Neuronal stem cell (in vitro differentiated cells): ENCODE data around the gene TYW1.
"Not testable (repeated sequence)": the region's sequence is repeated elsewhere in the genome, so short reads cannot be mapped to it uniquely, and the experiment has no call there.

Experiments
- DNase-seq: peaks from one replicate; pipeline ENCODE4 v3.0.0-alpha.2; 2013; ENCODE audit warnings: low spot score
- H2AFZ ChIP-seq: one replicate; pipeline ENCODE4 v1.6.1; 2013; ENCODE audit warnings: mild to moderate bottlenecking, low read length, inconsistent platforms
- H2AK5ac ChIP-seq: 2 replicates; pipeline ENCODE4 v1.6.1; 2013; ENCODE audit warnings: low read depth, mild to moderate bottlenecking, inconsistent platforms, low read length, moderate library complexity, mixed read lengths
- H2BK120ac ChIP-seq: 2 replicates; pipeline ENCODE4 v1.6.1; 2013; ENCODE audit warnings: low read depth, mild to moderate bottlenecking, inconsistent platforms, low read length, moderate library complexity, mixed read lengths
- H2BK12ac ChIP-seq: one replicate; pipeline ENCODE4 v1.6.1; 2013; ENCODE audit warnings: low read length, inconsistent platforms
- H2BK15ac ChIP-seq: 2 replicates; pipeline ENCODE4 v1.6.1; 2013; ENCODE audit warnings: mild to moderate bottlenecking, low read length, inconsistent platforms, mixed read lengths
- H2BK5ac ChIP-seq: one replicate; pipeline ENCODE4 v1.6.1; 2013; ENCODE audit warnings: inconsistent platforms, mild to moderate bottlenecking, low read length, moderate library complexity
- H3K14ac ChIP-seq: one replicate; pipeline ENCODE4 v1.6.1; 2013; ENCODE audit warnings: low read length, inconsistent platforms
- H3K18ac ChIP-seq: 2 replicates; pipeline ENCODE4 v1.6.1; 2013; ENCODE audit warnings: low read length, inconsistent platforms
- H3K23ac ChIP-seq: 2 replicates; pipeline ENCODE4 v1.6.1; 2013; ENCODE audit warnings: low read depth, mild to moderate bottlenecking, mixed read lengths, low read length, inconsistent platforms; ENCODE audit not compliant: poor library complexity
- H3K27ac ChIP-seq: replicated peaks from 3 replicates; pipeline ENCODE4 v1.5.1; 2013; ENCODE audit warnings: low read length, inconsistent platforms
- H3K27me3 ChIP-seq, 3 experiments: 2 replicates each; pipeline ENCODE4 v1.6.1; 2013; ENCODE audit warnings: low read length in 3 of 3, mild to moderate bottlenecking in 2 of 3, inconsistent platforms in 1 of 3, low read depth in 1 of 3, mixed read lengths in 1 of 3, moderate library complexity in 1 of 3; ENCODE audit not compliant: control insufficient read depth in 3 of 3, insufficient read depth in 3 of 3
- H3K36me3 ChIP-seq, 2 donors: replicated peaks in 1 of 2; 2 replicates each; pipeline ENCODE4 v1.6.1; 2013; ENCODE audit warnings: low read length in 2 of 2; ENCODE audit not compliant: control insufficient read depth in 2 of 2, insufficient read depth in 2 of 2
- H3K4ac ChIP-seq: 2 replicates; pipeline ENCODE4 v1.6.1; 2013; ENCODE audit warnings: inconsistent platforms, mild to moderate bottlenecking, low read length, moderate library complexity
- H3K4me1 ChIP-seq, 2 donors: 1 replicate in 1 of 2; 2 replicates in 1 of 2; pipeline ENCODE4 v1.6.1; 2013; ENCODE audit warnings: low read length in 2 of 2, low read depth in 1 of 2; ENCODE audit not compliant: control insufficient read depth in 2 of 2, insufficient read depth in 1 of 2
- H3K4me2 ChIP-seq: one replicate; pipeline ENCODE4 v1.6.1; 2013; ENCODE audit warnings: mild to moderate bottlenecking, low read length, inconsistent platforms; ENCODE audit not compliant: insufficient read depth, poor library complexity, severe bottlenecking
- H3K4me3 ChIP-seq, 2 donors: 2 replicates each; pipeline ENCODE4 v1.5.1; 2013; ENCODE audit warnings: low read length in 2 of 2, mild to moderate bottlenecking in 2 of 2, inconsistent platforms in 1 of 2, moderate library complexity in 1 of 2
- H3K79me1 ChIP-seq: one replicate; pipeline ENCODE4 v1.6.1; 2013; ENCODE audit warnings: low read depth, mild to moderate bottlenecking, inconsistent platforms, low read length, moderate library complexity
- H3K9ac ChIP-seq: one replicate; pipeline ENCODE4 v1.6.1; 2013; ENCODE audit warnings: mild to moderate bottlenecking, low read depth, low read length, inconsistent platforms; ENCODE audit not compliant: poor library complexity
- H3K9me3 ChIP-seq, 2 donors: replicated peaks in 1 of 2; 2 replicates each; pipeline versions ENCODE3 to v1.6.1; 2013; ENCODE audit warnings: low read length in 2 of 2, mild to moderate bottlenecking in 2 of 2, inconsistent platforms in 1 of 2, low read depth in 1 of 2, mixed read lengths in 1 of 2, moderate library complexity in 1 of 2; ENCODE audit not compliant: control insufficient read depth in 2 of 2, insufficient read depth in 1 of 2
- H4K8ac ChIP-seq: one replicate; pipeline ENCODE4 v1.6.1; 2013; ENCODE audit warnings: low read depth, mild to moderate bottlenecking, inconsistent platforms, low read length, moderate library complexity
- H4K91ac ChIP-seq: one replicate; pipeline ENCODE4 v1.6.1; 2013; ENCODE audit warnings: low read length, low read depth, mild to moderate bottlenecking, inconsistent platforms; ENCODE audit not compliant: poor library complexity
- WGBS, 2 donors: extraction: QIAGEN DNeasy Blood & Tissue Kit; methylation state at CpG; one replicate each; pipeline ENCODE4 v1.1.7; 2013; ENCODE audit warnings: missing lambda C conversion rate in 2 of 2, mixed read lengths in 1 of 2; ENCODE audit not compliant: insufficient read length in 2 of 2, insufficient replicate concordance in 1 of 2; ENCODE audit errors: extremely low coverage in 2 of 2; 5-methylcytosine and 5-hydroxymethylcytosine counted together

TYW1 gene

DNA sequence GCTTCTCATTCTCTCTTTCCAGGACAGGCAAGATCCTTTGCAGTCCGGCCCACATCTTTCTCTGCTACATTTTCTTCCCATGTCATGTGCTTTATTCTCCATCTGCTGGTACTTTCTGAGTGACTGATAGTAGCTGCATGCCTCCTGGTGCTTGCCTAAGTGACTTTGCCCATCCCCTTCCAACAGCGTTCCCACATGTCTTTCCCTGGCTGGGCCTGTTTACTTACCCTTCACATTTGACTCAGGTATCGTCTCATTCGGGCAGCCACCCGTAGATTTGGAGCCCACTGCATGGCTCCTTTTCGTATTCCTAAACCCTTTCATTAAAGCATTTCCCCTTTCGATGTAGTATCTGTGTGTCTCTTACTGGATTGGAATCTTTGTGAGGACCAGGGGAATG, 24.6 kb downstream of the TYW1 start:
- no CpG with 5 or more reads among the region's 7 CpGs for WGBS, 2 donors
- H3K23ac ChIP-seq: no peak overlapping the region
- H2BK15ac ChIP-seq: no peak overlapping the region
- H2AFZ ChIP-seq: no peak overlapping the region
- H3K27me3 ChIP-seq: no peaks in the 10 kb centered on the region
- H2BK5ac ChIP-seq: no peak overlapping the region
- H3K27ac ChIP-seq: no peak overlapping the region
- no peak overlapping the region for H2AK5ac ChIP-seq
- H3K4me3 ChIP-seq: no peak overlapping the region
- no peak overlapping the region for H4K91ac ChIP-seq
- H3K4ac ChIP-seq: no peak overlapping the region
- no peaks in the 10 kb centered on the region for H3K9me3 ChIP-seq
- no peak overlapping the region for H3K9ac ChIP-seq
- no peak overlapping the region for H4K8ac ChIP-seq
- H3K79me1 ChIP-seq: no peaks in the 10 kb centered on the region
- H3K18ac ChIP-seq: no peak overlapping the region
- DNase-seq: no peak
- no peak overlapping the region for H2BK120ac ChIP-seq
- H3K36me3 ChIP-seq: peaks cover 12 to 70% of the 10 kb centered on the region in 2 donors
- no peak overlapping the region for H3K14ac ChIP-seq
- no peak overlapping the region for H3K4me2 ChIP-seq
- no peak overlapping the region for H2BK12ac ChIP-seq
- H3K4me1 ChIP-seq: no peaks in the 10 kb centered on the region

DNA sequence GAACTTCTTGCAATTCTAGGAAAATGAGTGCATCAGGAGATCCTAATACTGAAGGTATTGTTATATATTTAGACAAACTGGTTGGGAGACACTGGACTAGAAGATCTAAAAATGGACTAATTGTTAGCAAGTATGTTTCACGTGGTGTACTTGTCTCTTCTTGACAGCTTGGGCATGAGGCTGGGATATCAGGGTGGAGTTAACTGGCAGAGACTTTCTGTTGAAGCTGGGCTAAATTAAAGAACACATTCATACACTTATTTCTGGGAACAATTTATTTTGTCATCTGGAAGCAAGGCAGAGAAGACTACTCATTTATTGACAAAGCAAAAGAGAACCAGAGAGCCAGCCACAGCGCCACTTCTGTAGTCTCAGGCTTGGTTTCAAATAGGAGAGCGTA, 25.9 kb downstream of the TYW1 start:
- Histone ChIP-seq H2BK5ac (no peak overlapping the region), H2BK120ac (no peak overlapping the region), H3K18ac (no peak overlapping the region), H3K9me3 (no peaks in the 10 kb centered on the region), H3K36me3 (peaks cover 12 to 66% of the 10 kb centered on the region in 2 donors), H2AFZ (no peak overlapping the region), H2AK5ac (no peak overlapping the region), H4K8ac (no peak overlapping the region), H3K27me3 (no peaks in the 10 kb centered on the region), H3K4ac (no peak overlapping the region), H3K27ac (no peak overlapping the region), H3K4me2 (no peak overlapping the region), H3K4me3 (no peak overlapping the region), H2BK12ac (no peak overlapping the region), H3K79me1 (no peaks in the 10 kb centered on the region), H3K9ac (no peak overlapping the region), H3K23ac (no peak overlapping the region), H4K91ac (no peak overlapping the region), H3K14ac (no peak overlapping the region), H2BK15ac (no peak overlapping the region), H3K4me1 (no peaks in the 10 kb centered on the region)
- no CpG with 5 or more reads among the region's 3 CpGs for WGBS, 2 donors
- no peak for DNase-seq

DNA sequence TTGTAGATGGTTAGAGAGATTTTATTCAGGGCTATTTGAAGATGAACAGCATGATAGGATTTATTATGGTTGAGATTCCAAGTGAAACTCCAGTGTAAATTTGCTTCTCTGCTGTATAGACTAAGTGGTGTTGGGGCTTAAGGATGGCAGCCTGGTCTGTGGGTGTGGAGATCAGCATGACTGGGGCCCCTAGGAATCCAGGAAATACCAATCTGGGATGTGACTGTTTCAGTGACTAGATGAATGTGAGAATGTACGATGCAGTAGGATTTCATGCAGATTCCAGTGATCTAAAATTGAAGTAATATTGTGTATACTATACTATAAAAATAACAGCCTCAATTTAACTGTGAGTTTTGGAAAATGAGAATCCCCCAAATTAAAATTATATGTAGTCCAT, 28.8 kb downstream of the TYW1 start:
- H3K9me3 ChIP-seq, H3K9ac ChIP-seq, DNase-seq, H2BK120ac ChIP-seq, H3K18ac ChIP-seq, H2BK5ac ChIP-seq, H2BK15ac ChIP-seq, H3K4me1 ChIP-seq, H4K91ac ChIP-seq, H3K4me3 ChIP-seq, H3K79me1 ChIP-seq, H3K14ac ChIP-seq, H3K4ac ChIP-seq, H4K8ac ChIP-seq, H2BK12ac ChIP-seq, H3K27me3 ChIP-seq, H3K4me2 ChIP-seq, H2AK5ac ChIP-seq, H2AFZ ChIP-seq, H3K23ac ChIP-seq, H3K27ac ChIP-seq: not testable (repeated sequence)
- no CpG with 5 or more reads among the region's 1 CpG for WGBS, 2 donors
- peaks cover 9 to 47% of the 10 kb centered on the region in 2 donors for H3K36me3 ChIP-seq

GRCh38 chr7:67031685-67032084, 35.1 kb downstream of the TYW1 start:
- not testable (repeated sequence) for H3K79me1 ChIP-seq, H3K4me1 ChIP-seq, H2BK15ac ChIP-seq, H3K9ac ChIP-seq, H3K9me3 ChIP-seq, H3K27me3 ChIP-seq, DNase-seq, H2AFZ ChIP-seq, H3K23ac ChIP-seq, H2BK12ac ChIP-seq, H3K4ac ChIP-seq, H3K27ac ChIP-seq, H2AK5ac ChIP-seq, H3K18ac ChIP-seq, H3K14ac ChIP-seq, H2BK5ac ChIP-seq, H4K91ac ChIP-seq, H3K4me3 ChIP-seq, H2BK120ac ChIP-seq, H3K4me2 ChIP-seq, H4K8ac ChIP-seq
- H3K36me3 ChIP-seq: peaks cover 6 to 14% of the 10 kb centered on the region in 2 donors
- no CpG with 5 or more reads among the region's 2 CpGs for WGBS, 2 donors
